Trophoblast cell (in vitro differentiated cells and primary cell): ENCODE measurements around the gene VPS16.

Experiments
- DNase-seq, 2 donors: peaks; one replicate each; pipeline ENCODE4 v3.0.0-alpha.2; 2016
- H2AFZ ChIP-seq: 2 replicates; pipeline ENCODE4 v1.6.1; 2013; ENCODE audit warnings: low read length, moderate library complexity, mild to moderate bottlenecking; ENCODE audit not compliant: insufficient read depth, poor library complexity
- H2AK5ac ChIP-seq: 2 replicates; pipeline ENCODE4 v1.6.1; 2013; ENCODE audit warnings: mild to moderate bottlenecking, low read length
- H2BK120ac ChIP-seq: 2 replicates; pipeline ENCODE4 v1.6.1; 2013; ENCODE audit warnings: low read length, mild to moderate bottlenecking, moderate library complexity; ENCODE audit not compliant: insufficient read depth, poor library complexity
- H2BK12ac ChIP-seq: 2 replicates; pipeline ENCODE4 v1.6.1; 2013; ENCODE audit warnings: mild to moderate bottlenecking, low read length, moderate library complexity
- H2BK5ac ChIP-seq: 2 replicates; pipeline ENCODE4 v1.6.1; 2013; ENCODE audit warnings: low read length, low read depth, moderate library complexity, mild to moderate bottlenecking; ENCODE audit not compliant: poor library complexity
- H3K14ac ChIP-seq: 2 replicates; pipeline ENCODE4 v1.6.1; 2013; ENCODE audit warnings: mild to moderate bottlenecking, low read length
- H3K18ac ChIP-seq: 2 replicates; pipeline ENCODE4 v1.6.1; 2013; ENCODE audit warnings: mild to moderate bottlenecking, low read length
- H3K23ac ChIP-seq: 2 replicates; pipeline ENCODE4 v1.6.1; 2013; ENCODE audit warnings: low read length
- H3K27ac ChIP-seq: 2 replicates; pipeline ENCODE4 v1.5.1; 2013; ENCODE audit warnings: low read depth, mild to moderate bottlenecking, inconsistent platforms, low read length, moderate library complexity
- H3K27me3 ChIP-seq: 2 replicates; pipeline ENCODE4 v1.6.1; 2013; ENCODE audit warnings: inconsistent platforms, mild to moderate bottlenecking, low read length, moderate library complexity; ENCODE audit not compliant: insufficient read depth
- H3K36me3 ChIP-seq, 2 experiments: 1 replicate in 1 of 2; 2 replicates in 1 of 2; pipeline ENCODE4 v1.6.1; 2013; ENCODE audit warnings: low read length in 2 of 2, mild to moderate bottlenecking in 2 of 2, moderate library complexity in 1 of 2; ENCODE audit not compliant: insufficient read depth in 2 of 2, control insufficient read depth in 1 of 2
- H3K4ac ChIP-seq: 2 replicates; pipeline ENCODE4 v1.6.1; 2013; ENCODE audit warnings: low read depth, mild to moderate bottlenecking, low read length, moderate library complexity
- H3K4me1 ChIP-seq, 2 experiments: 1 replicate in 1 of 2; 2 replicates in 1 of 2; pipeline ENCODE4 v1.6.1; 2013; ENCODE audit warnings: low read length in 2 of 2, mild to moderate bottlenecking in 2 of 2, moderate library complexity in 1 of 2; ENCODE audit not compliant: insufficient read depth in 2 of 2, control insufficient read depth in 1 of 2
- H3K4me2 ChIP-seq: 2 replicates; pipeline ENCODE4 v1.6.1; 2013; ENCODE audit warnings: inconsistent platforms, mild to moderate bottlenecking, low read length, moderate library complexity
- H3K4me3 ChIP-seq: 2 replicates; pipeline ENCODE4 v1.5.1; 2013; ENCODE audit warnings: mild to moderate bottlenecking, low read depth, low read length, inconsistent platforms
- H3K79me1 ChIP-seq: one replicate; pipeline ENCODE4 v1.6.1; 2013; ENCODE audit warnings: low read length
- H3K79me2 ChIP-seq: 2 replicates; pipeline ENCODE4 v1.6.1; 2013; ENCODE audit warnings: low read length, mild to moderate bottlenecking; ENCODE audit not compliant: control insufficient read depth, insufficient read depth, poor library complexity
- H3K9ac ChIP-seq: 2 replicates; pipeline ENCODE4 v1.6.1; 2013; ENCODE audit warnings: mild to moderate bottlenecking, low read length
- H3K9me3 ChIP-seq: 2 replicates; pipeline ENCODE4 v1.6.1; 2013; ENCODE audit warnings: low read depth, mild to moderate bottlenecking, control low read depth, inconsistent platforms, low read length; ENCODE audit not compliant: insufficient read depth
- H4K12ac ChIP-seq: 2 replicates; pipeline ENCODE4 v1.6.1; 2013; ENCODE audit warnings: low read depth, mild to moderate bottlenecking, low read length, moderate library complexity
- H4K8ac ChIP-seq: 2 replicates; pipeline ENCODE4 v1.6.1; 2013; ENCODE audit warnings: low read depth, mild to moderate bottlenecking, low read length, moderate library complexity
- H4K91ac ChIP-seq: one replicate; pipeline ENCODE4 v1.6.1; 2013; ENCODE audit warnings: low read depth, mild to moderate bottlenecking, low read length, moderate library complexity
- WGBS: extraction: QIAGEN DNeasy Blood & Tissue Kit; methylation state at CpG from one replicate; pipeline ENCODE4 v1.1.7; 2013; ENCODE audit warnings: missing lambda C conversion rate; ENCODE audit not compliant: insufficient read length, insufficient coverage; ENCODE audit errors: extremely low coverage; 5-methylcytosine and 5-hydroxymethylcytosine counted together

VPS16 gene

DNA sequence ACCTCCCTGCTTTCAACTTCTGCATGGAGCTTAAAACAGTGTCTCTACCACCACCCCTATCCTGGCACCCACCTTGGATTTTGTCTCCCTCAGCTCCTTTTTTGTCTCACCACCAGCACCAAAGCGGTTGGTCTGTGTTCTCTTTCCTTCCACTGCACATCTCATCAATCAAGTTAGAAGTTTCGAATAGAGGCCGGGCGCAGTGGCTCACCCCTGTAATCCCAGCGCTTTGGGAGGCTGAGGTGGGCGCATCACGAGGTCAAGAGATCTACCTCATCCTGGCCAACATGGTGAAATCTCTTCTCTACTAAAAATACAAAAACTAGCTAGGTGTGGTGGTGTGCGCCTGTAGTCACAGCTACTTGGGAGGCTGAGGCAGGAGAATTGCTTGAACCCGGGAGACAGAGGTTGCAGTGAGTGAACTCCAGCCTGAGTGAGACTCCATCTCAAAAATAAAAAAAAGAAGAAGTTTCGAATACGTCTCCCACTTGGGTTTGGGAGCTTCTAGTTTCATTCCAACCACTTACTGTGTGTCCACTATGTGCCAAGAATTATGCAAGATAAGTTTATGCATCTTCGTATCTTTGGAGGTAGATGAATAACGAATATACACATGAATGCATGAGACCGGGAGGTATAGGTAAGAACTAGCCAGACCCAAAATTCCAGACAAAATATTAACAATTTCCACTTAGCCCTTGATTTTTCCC, 6.0 kb upstream of the VPS16 start:
- Histone ChIP-seq H2BK5ac (no peak overlapping the region), H3K4me2 (no peak overlapping the region), H2AK5ac (no peak overlapping the region), H3K14ac (no peak overlapping the region), H4K8ac (no peak overlapping the region), H3K9me3 (peaks cover 1% of the 10 kb centered on the region), H3K36me3 (peaks cover 9 to 19% of the 10 kb centered on the region in 2 experiments), H2BK120ac (no peak overlapping the region), H4K12ac (no peak overlapping the region), H3K23ac (no peak overlapping the region), H3K4me3 (no peak overlapping the region), H3K4me1 (no peaks in the 10 kb centered on the region), H3K79me2 (no peaks in the 10 kb centered on the region), H3K27me3 (no peaks in the 10 kb centered on the region), H2AFZ (no peak overlapping the region), H2BK12ac (no peak overlapping the region), H3K27ac (no peak overlapping the region), H4K91ac (no peak overlapping the region), H3K79me1 (no peaks in the 10 kb centered on the region), H3K18ac (no peak overlapping the region), H3K9ac (no peak overlapping the region), H3K4ac (no peak overlapping the region)
- no peak for DNase-seq
- no CpG with 5 or more reads among the region's 14 CpGs for WGBS

DNA sequence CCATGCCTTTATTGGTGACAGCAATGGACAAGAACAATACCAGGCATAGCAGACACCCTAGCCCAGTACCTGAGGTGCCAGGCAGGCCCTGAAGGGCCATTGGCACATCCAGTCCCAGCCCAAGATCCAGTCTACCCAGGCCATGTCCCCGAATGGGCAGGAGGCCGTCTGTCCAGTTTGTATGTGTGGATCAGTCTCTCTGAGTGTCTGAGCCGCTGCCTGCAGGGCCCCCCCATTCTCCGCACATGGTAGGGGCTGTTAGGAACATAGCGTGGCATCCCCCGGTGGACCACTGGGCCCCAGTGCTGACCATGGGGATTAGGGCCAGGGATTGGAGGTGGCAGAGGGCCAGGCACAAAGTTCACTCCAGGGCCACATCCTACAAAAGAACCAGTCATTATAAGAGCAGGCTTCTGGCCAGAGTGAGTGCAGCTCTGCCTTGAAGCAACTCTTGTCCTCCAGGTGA, 5.2 kb upstream of the VPS16 start:
- Histone ChIP-seq H3K27me3 (no peaks in the 10 kb centered on the region), H3K14ac (no peak overlapping the region), H3K23ac (no peak overlapping the region), H3K27ac (no peak overlapping the region), H2BK5ac (no peak overlapping the region), H3K79me1 (peaks cover 5% of the 10 kb centered on the region), H4K91ac (no peak overlapping the region), H3K18ac (no peak overlapping the region), H3K4me1 (peaks cover 6 to 7% of the 10 kb centered on the region in 2 experiments), H3K4ac (no peak overlapping the region), H3K9ac (no peak overlapping the region), H2BK120ac (no peak overlapping the region), H2AK5ac (no peak overlapping the region), H3K4me2 (no peak overlapping the region), H2AFZ (no peak overlapping the region), H3K36me3 (peaks cover 9 to 19% of the 10 kb centered on the region in 2 experiments), H4K8ac (no peak overlapping the region), H3K79me2 (peaks cover 5% of the 10 kb centered on the region), H2BK12ac (no peak overlapping the region), H3K4me3 (no peak overlapping the region), H4K12ac (no peak overlapping the region), H3K9me3 (peaks cover 1% of the 10 kb centered on the region)
- no CpG with 5 or more reads among the region's 6 CpGs for WGBS
- DNase-seq = no peak

DNA sequence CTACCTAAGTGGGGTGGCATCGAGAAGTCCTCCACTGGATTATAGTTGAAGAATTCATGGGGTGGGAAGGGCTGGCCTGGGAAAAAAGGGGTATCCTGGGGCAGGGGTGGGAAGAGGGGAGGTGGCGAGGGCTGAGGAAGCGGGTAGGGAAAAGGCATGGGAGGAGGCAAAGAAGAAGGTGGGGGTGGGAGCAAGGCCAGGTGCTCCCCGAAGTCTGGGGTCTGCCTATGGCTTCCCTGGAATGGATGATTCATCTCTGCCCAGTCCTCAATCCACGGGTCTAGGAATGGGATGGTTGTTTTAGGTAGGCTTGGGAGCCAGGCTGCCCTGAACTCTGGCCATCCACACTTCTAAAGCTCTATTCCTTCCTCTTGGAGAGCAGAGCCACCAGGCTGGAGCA, 4.5 kb upstream of the VPS16 start:
- H3K23ac ChIP-seq = no peak overlapping the region
- H3K4ac ChIP-seq = no peak overlapping the region
- no peak overlapping the region for H2BK5ac ChIP-seq
- H4K91ac ChIP-seq = no peak overlapping the region
- H3K27ac ChIP-seq = no peak overlapping the region
- H2AFZ ChIP-seq = no peak overlapping the region
- H2BK120ac ChIP-seq = no peak overlapping the region
- no peak overlapping the region for H4K12ac ChIP-seq
- no peak overlapping the region for H3K4me3 ChIP-seq
- H3K27me3 ChIP-seq = no peaks in the 10 kb centered on the region
- H3K4me1 ChIP-seq = peaks cover 6 to 7% of the 10 kb centered on the region in 2 experiments
- H3K4me2 ChIP-seq = no peak overlapping the region
- H3K9ac ChIP-seq = no peak overlapping the region
- H2AK5ac ChIP-seq = no peak overlapping the region
- WGBS = no CpG with 5 or more reads among the region's 5 CpGs
- no peak overlapping the region for H3K14ac ChIP-seq
- no peak overlapping the region for H4K8ac ChIP-seq
- peaks cover 1% of the 10 kb centered on the region for H3K9me3 ChIP-seq
- no peak overlapping the region for H3K18ac ChIP-seq
- peaks cover 9 to 19% of the 10 kb centered on the region in 2 experiments for H3K36me3 ChIP-seq
- H3K79me2 ChIP-seq = peaks cover 6% of the 10 kb centered on the region
- no peak overlapping the region for H2BK12ac ChIP-seq
- peaks cover 9% of the 10 kb centered on the region for H3K79me1 ChIP-seq
- no peak for DNase-seq

DNA sequence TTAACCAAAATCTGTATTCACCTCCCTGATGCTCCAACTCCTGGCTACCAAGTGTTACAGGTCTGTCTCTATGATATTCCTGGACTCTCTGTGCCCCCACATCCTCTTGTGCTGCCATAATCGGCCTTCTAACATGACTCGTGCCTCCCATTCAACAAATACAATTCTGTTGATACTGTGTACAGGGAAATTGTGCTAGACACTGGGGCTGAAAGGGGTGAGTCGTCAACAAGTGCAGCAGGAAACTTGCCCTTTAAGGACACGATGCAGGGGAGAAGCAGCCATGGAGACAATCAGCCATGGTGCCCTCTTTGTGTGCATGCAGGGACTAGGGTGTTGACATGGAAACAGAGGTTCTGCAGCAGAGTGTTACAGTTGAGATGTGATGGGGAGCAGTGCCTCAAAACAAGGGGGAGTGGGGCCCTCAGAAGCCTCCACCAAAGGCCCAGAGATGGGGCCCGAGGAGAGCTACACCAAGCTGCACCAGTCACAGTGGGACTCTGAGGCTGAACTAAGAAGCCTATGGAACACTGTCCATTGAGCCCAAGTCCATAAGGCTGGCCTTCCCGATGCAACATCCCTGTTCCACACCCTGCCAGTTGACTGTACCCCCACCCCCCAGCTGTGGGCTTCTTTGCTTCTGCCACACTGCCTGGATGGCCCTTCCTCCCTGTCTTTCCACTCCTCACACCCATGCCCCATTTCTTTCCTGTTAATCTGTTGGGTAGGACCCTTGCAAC, 3.2 kb upstream of the VPS16 start:
- Histone ChIP-seq H3K4me2 (no peak overlapping the region), H2AFZ (no peak overlapping the region), H3K18ac (no peak overlapping the region), H3K4me3 (no peak overlapping the region), H3K4me1 (peaks cover 6 to 9% of the 10 kb centered on the region in 2 experiments), H3K79me2 (peaks cover 6% of the 10 kb centered on the region), H4K91ac (no peak overlapping the region), H3K14ac (no peak overlapping the region), H2BK120ac (no peak overlapping the region), H3K79me1 (peaks cover 9% of the 10 kb centered on the region), H3K9me3 (peaks cover 1% of the 10 kb centered on the region), H4K12ac (no peak overlapping the region), H2BK5ac (no peak overlapping the region), H2BK12ac (no peak overlapping the region), H2AK5ac (no peak overlapping the region), H4K8ac (no peak overlapping the region), H3K23ac (no peak overlapping the region), H3K4ac (no peak overlapping the region), H3K27me3 (no peaks in the 10 kb centered on the region), H3K9ac (no peak overlapping the region), H3K27ac (no peak overlapping the region), H3K36me3 (peaks cover 9 to 19% of the 10 kb centered on the region in 2 experiments)
- no CpG with 5 or more reads among the region's 6 CpGs for WGBS
- no peak for DNase-seq
